KOPT-K1 (cell line): ENCODE data around the gene CNTN1.

ENCODE experiments used
- H3K27ac ChIP-seq: fragments of 200-600 bp; sonication (generic); 2 replicates; pipeline ENCODE4 v1.5.1; 2016; ENCODE audit warnings: antibody characterized with exemption, mild to moderate bottlenecking, low read depth, low read length; ENCODE audit not compliant: poor library complexity, severe bottlenecking
- H3K36me3 ChIP-seq: fragments of 200-600 bp; sonication (generic); 2 replicates; pipeline ENCODE4 v1.5.1; 2017; ENCODE audit warnings: antibody characterized with exemption, mild to moderate bottlenecking, low read length, moderate library complexity; ENCODE audit not compliant: insufficient read depth
- H3K9me3 ChIP-seq: fragments of 200-600 bp; sonication (generic); 2 replicates; pipeline ENCODE4 v1.5.1; 2017; ENCODE audit warnings: antibody characterized with exemption, low read length, mild to moderate bottlenecking; ENCODE audit not compliant: insufficient read depth, poor library complexity, severe bottlenecking

Gene CNTN1

DNA sequence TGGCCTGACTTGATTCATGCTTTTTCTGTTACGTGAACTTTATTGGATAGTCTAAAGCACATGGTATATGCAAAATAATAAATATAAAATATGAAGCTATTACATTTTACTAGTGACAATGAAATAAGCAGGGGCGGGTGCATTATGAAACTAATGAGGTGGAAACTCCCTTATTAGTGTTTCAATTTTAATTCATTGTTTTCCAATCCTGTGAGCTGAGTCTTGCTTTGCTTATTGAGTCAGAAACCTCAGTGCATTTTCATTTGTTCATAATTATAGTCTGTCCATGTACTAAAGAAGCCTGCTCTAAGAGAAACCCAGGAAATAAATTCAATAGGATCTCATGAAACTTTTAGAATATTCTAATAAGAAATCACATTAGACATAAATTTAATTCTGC is 78.5 kb downstream of the CNTN1 start:
- H3K9me3 ChIP-seq: no peaks in the 10 kb centered on the region
- H3K27ac ChIP-seq: no peak overlapping the region
- H3K36me3 ChIP-seq: no peaks in the 10 kb centered on the region

DNA sequence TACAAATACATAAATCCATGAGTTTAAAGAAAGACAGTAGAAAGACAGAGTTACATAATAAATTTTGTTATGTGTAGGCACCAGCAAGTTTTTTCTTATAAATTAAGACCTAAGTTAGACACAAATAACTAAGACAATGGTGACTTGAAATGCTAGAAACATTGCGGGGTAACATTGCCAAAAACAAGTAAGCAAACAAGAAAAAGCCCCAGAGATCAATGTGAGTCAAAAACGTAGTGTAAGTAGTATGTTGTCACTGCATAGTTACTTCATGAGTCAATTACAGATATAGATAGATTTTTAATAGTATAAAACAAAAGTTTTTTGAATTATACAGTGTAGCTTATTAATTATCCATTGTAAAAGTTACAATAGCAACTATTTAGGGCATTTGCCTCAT is 83.4 kb downstream of the CNTN1 start:
- H3K9me3 ChIP-seq: no peaks in the 10 kb centered on the region
- no peaks in the 10 kb centered on the region for H3K36me3 ChIP-seq
- no peak overlapping the region for H3K27ac ChIP-seq

DNA sequence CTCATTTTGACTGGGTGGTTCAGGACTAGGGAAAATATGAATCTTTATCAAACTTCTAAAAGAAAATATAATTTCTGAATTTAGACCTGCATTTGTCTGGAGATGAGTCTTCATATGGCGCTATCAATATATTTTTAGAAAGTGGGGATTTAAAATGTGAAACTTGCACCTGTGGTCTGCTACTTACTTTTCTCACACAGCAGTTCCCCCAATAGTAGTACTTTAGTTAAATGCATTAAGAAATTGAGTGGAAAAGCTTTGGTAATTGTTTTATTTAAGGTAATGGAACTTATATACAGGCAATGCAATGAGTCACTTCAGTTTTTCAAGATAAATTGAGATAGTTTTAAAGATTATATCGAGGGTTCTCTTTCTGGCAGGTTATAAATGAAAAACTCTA is 91.9 kb downstream of the CNTN1 start:
- Histone ChIP-seq H3K36me3 (no peaks in the 10 kb centered on the region), H3K9me3 (no peaks in the 10 kb centered on the region), H3K27ac (no peak overlapping the region)

- no peak overlapping the region for H3K27ac ChIP-seq
- no peaks in the 10 kb centered on the region for H3K36me3 ChIP-seq
- no peaks in the 10 kb centered on the region for H3K9me3 ChIP-seq
Observed at GRCh38 chr12:40788276-40788675, 96.0 kb downstream of the CNTN1 start.

DNA sequence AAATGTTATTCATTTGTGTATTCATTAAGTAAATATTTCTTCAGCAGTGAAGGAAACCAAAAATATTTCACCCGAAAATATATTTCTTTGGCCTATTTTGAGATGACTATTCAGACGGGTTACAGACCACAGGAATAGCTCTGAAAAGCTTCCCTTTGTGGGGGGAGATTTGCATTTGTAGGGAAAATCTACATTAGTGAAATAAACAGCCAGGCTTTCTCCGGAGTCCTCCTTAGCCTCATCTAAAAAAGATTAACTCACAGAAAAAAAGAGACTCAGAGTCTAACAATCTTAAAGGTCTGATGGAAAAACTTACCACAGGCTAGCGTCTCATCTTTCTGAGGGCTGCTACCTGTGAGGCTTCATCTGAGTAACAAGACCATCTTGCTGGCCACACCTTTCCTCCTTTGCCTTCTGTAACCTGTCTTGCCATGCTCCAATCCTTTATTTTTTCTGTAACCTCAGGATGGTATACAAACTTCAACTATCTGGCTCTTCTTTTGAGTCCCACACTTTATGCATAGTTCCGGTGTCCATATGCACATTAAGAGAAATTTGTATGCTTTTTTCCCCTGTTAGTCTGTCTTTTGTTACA is 100.7 kb downstream of the CNTN1 start:
- H3K36me3 ChIP-seq: no peaks in the 10 kb centered on the region
- no peak overlapping the region for H3K27ac ChIP-seq
- H3K9me3 ChIP-seq: no peaks in the 10 kb centered on the region

DNA sequence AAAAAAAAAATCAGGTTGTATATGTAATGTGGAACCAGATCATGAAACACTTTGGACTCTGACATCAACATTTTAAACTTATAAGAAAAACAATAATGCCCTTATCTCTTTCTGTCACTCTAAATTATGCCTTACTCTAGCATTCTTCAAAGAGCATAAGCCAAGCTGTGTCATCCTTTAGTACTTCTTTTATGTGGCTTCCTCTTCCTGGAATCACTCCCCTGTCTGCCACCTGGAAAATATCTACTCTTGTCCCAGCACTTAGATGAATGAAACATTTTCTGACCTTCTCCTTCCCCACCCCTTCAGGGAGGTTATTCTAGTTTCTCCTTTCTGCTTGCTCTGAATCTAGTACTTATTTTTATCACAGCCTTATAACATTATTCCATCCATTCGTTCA is 101.2 kb downstream of the CNTN1 start:
- no peak overlapping the region for H3K27ac ChIP-seq
- H3K9me3 ChIP-seq: no peaks in the 10 kb centered on the region
- no peaks in the 10 kb centered on the region for H3K36me3 ChIP-seq

DNA sequence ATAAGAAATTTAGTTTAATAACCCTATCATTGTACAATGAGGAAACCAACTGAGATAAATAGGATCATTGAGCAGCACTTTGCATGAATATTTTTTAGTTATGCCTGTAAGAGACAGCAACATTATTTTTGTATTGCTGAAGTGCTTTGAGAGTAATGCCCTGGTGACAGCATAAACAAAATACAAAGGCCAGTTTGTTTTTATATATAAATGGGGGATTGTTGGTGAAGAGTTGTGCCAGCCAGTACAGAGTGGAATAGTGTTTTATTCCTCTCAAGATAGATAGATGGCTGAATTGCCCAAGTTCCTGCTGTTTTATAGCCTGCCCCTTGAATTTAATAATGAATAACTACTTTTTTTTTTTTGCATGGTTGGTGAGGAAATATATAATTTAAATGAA is 101.8 kb downstream of the CNTN1 start:
- no peaks in the 10 kb centered on the region for H3K36me3 ChIP-seq
- no peak overlapping the region for H3K27ac ChIP-seq
- no peaks in the 10 kb centered on the region for H3K9me3 ChIP-seq

DNA sequence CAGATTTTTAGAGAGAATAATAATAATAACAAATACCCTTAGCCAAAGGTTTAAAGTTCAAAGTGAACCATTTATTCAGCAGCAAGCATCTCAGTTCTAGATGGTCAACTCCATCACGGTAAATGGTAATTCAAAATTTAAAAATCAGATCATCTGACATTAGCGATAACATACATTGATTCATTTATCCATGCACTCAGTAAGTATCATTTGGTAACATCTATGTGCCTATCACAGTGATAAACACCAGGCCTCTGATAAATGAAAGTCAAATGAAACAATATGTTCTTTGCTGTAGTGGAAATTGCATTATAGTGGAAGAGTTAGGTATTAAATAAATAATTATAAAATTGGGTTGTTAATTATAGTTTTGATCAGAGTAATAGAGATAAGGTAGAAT is 108.8 kb downstream of the CNTN1 start:
- Histone ChIP-seq H3K36me3 (no peaks in the 10 kb centered on the region), H3K27ac (no peak overlapping the region)

GRCh38 chr12:40801861-40802260 is 109.6 kb downstream of the CNTN1 start:
- H3K9me3 ChIP-seq: no peaks in the 10 kb centered on the region
- H3K36me3 ChIP-seq: no peaks in the 10 kb centered on the region
- H3K27ac ChIP-seq: no peak overlapping the region

More for the DNA sequence above, 108.8 kb downstream of the CNTN1 start:
- H3K9me3 ChIP-seq: no peaks in the 10 kb centered on the region

DNA sequence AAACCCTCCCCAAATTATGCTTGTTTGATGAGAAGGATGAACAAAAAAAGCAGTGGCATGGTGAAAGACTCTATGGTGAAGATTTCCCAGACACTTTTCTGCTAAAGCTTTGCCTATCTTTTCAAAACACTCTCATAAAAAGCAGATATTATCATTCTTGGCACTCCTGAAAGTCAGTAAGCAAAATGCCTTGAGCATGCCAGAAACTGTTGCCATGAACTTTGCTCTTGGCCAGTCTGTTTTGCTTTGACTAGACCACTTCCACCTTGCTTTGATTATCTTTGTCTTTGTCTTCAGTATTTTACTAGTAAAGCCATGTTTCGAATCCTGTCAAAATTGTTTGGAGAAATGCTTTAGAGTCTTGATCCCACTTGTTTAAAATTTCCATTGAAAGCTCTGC is 110.4 kb downstream of the CNTN1 start:
- Histone ChIP-seq H3K27ac (no peak overlapping the region), H3K36me3 (no peaks in the 10 kb centered on the region), H3K9me3 (no peaks in the 10 kb centered on the region)

- Histone ChIP-seq H3K9me3 (no peaks in the 10 kb centered on the region), H3K27ac (no peak overlapping the region), H3K36me3 (no peaks in the 10 kb centered on the region)
Observed at GRCh38 chr12:40819436-40820108, 127.3 kb downstream of the CNTN1 start.

DNA sequence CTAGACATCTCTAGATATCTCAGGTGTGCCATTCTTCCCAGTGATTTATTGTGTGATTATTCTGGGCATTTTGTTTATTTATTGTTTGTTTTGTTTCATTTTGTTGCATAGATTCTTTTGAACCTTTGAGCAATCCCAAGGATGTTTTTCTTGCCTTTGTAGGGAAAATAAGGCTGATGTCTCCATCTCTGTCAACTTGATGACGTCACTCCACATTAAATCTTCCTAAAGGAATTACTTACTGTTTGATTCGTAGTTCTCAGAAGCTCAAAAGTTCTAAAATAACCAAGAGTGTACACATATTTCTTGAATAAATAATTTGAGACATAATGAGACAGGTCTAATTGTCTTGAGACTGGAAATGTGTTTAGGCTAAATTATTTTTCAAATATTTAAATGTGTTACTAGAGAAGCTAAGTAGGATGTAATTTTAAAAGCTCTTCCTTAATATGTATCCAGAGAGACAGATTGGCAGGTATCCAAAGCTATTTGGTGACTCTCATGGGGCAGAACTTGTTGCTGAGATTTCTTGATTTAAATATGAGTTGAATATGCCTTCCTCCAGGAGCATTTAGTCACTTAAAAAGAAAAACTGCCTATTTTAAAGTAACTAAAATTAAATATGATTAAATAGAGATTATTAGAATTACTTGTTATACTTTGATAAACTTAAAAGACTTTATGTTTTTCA is 128.7 kb downstream of the CNTN1 start:
- Histone ChIP-seq H3K36me3 (no peaks in the 10 kb centered on the region), H3K9me3 (no peaks in the 10 kb centered on the region), H3K27ac (no peak overlapping the region)

GRCh38 chr12:40825156-40825555 is 132.9 kb downstream of the CNTN1 start:
- no peaks in the 10 kb centered on the region for H3K9me3 ChIP-seq
- H3K36me3 ChIP-seq: no peaks in the 10 kb centered on the region

GRCh38 chr12:40827683-40828592 is 135.7 kb downstream of the CNTN1 start:
- H3K9me3 ChIP-seq: no peaks in the 10 kb centered on the region
- no peak overlapping the region for H3K27ac ChIP-seq
- H3K36me3 ChIP-seq: no peaks in the 10 kb centered on the region

More at GRCh38 chr12:40825156-40825555, 132.9 kb downstream of the CNTN1 start:
- H3K27ac ChIP-seq: no peak overlapping the region

DNA sequence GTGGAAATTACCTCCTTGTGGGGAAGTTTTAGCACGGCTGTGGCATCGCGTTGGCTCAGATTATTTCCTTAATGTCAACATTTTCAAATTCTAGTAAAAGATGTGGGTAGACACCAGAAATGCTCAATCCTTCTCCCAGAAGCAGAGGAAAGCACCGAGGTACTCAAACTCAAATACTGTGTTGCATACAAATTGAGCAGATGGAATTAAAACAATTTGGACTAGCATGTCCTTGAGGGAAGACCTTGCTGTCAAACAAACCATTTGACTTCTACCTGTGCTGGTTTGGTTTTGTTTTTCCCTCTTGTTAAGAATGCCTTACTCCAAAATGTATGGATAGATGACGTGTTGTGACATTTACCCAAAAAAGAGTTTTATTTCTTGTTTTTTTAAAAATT is 136.4 kb downstream of the CNTN1 start:
- H3K9me3 ChIP-seq: no peaks in the 10 kb centered on the region
- H3K36me3 ChIP-seq: no peaks in the 10 kb centered on the region
- H3K27ac ChIP-seq: no peak overlapping the region
